K562 (cell line): ENCODE data around the gene CAPN6. TPM values are rescaled to one million over a fixed set of nuclear protein-coding genes. Genes with fewer than 3 reads are reported as not detected.

Experiments used
- ARID3B ChIP-seq: fragments of 250-450 bp; sonication (Bioruptor Pico); IDR thresholded peaks from 2 replicates; pipeline ENCODE4 v1.4.0; 2020; ENCODE audit warnings: borderline replicate concordance
- BCL6 ChIP-seq: fragments of 250-450 bp; sonication (Bioruptor Pico); IDR thresholded peaks from 2 replicates; pipeline ENCODE4 v1.4.0; 2020
- CEBPB ChIP-seq: fragments of 450-650 bp; IDR thresholded peaks from 2 replicates; pipeline ENCODE4 v1.6.1; 2016; ENCODE audit warnings: missing genetic modification characterization, missing compliant biosample characterization
- CREM ChIP-seq: IDR thresholded peaks from 2 replicates; pipeline ENCODE4 v1.6.1; 2014; ENCODE audit warnings: antibody characterized with exemption, low read depth
- ESRRB ChIP-seq: fragments of 250-450 bp; sonication (Bioruptor Pico); IDR thresholded peaks from 2 replicates; pipeline ENCODE4 v1.5.0; 2020; ENCODE audit warnings: mild to moderate bottlenecking, moderate library complexity, borderline replicate concordance
- EWSR1 ChIP-seq: fragments of 450-650 bp; IDR thresholded peaks from 2 replicates; pipeline ENCODE4 v1.6.1; 2018; ENCODE audit warnings: borderline replicate concordance, mild to moderate bottlenecking, low read depth, moderate library complexity; ENCODE audit not compliant: partially characterized antibody
- GTF2A2 ChIP-seq: IDR thresholded peaks from 2 replicates; pipeline ENCODE4 v1.6.1; 2016; ENCODE audit warnings: mild to moderate bottlenecking, missing genetic modification characterization, missing compliant biosample characterization
- NFYB ChIP-seq: IDR thresholded peaks from 2 replicates; pipeline ENCODE4 v1.6.1; 2011; ENCODE audit warnings: mild to moderate bottlenecking, moderate library complexity; ENCODE audit not compliant: insufficient read length; ENCODE audit errors: extremely low read depth
- POLR2H ChIP-seq: IDR thresholded peaks from 2 replicates; pipeline ENCODE4 v1.6.1; 2016; ENCODE audit warnings: missing genetic modification characterization, low read depth, mild to moderate bottlenecking, control low read depth, missing compliant biosample characterization, moderate library complexity
- REST ChIP-seq, 2 experiments: fragments of 450-650 bp; formaldehyde crosslinking in 1 of 2; IDR thresholded peaks; 2 replicates each; pipeline versions ENCODE4 v1.4.0 to v1.6.1; 2014 to 2020; ENCODE audit warnings: mild to moderate bottlenecking in 2 of 2, borderline replicate concordance in 1 of 2, low read depth in 1 of 2
- TBL1XR1 ChIP-seq, 2 experiments: IDR thresholded peaks; 2 replicates each; pipeline ENCODE4 v1.6.1; 2012; ENCODE audit warnings: improper control_type of control experiment in 2 of 2, low read length in 2 of 2, mild to moderate bottlenecking in 1 of 2
- ZNF239 ChIP-seq: fragments of 250-450 bp; sonication (Bioruptor Pico); IDR thresholded peaks from 2 replicates; pipeline ENCODE4 v1.4.0; 2020; ENCODE audit warnings: mild to moderate bottlenecking
- ZNF830 ChIP-seq: fragments of 250-450 bp; sonication (Bioruptor Pico); IDR thresholded peaks from 2 replicates; pipeline ENCODE4 v1.5.0; 2021; ENCODE audit warnings: mild to moderate bottlenecking
- polyA plus RNA-seq, 8 experiments: library from polyadenylated mRNA; depleted of rRNA in 4 of 8; stranded (reverse) in 5 of 8; unstranded in 3 of 8; fragments of >200 nt; fragmentation: Nextera tagmentation in 2 of 8; fragmentation: Illumina TruSeq in 1 of 8; extraction: Ambion mirVana in 2 of 8; extraction: Trizol in 1 of 8; gene quantifications; 2 replicates each; pipeline versions ENCODE4 v1.2.1 to v1.2.3, GENCODE V29; 2011 to 2014; ENCODE audit warnings: inconsistent platforms in 1 of 8, missing spikeins in 1 of 8
- total RNA-seq, 7 experiments: library from RNA; depleted of rRNA in 6 of 7; stranded (reverse); fragments of >200 nt in 6 of 7; fragmentation: Illumina TruSeq in 2 of 7; extraction: Trizol in 2 of 7; gene quantifications; 2 replicates each; pipeline versions ENCODE4 v1.2.1 to v1.2.3, GENCODE V29; 2011 to 2021; ENCODE audit warnings: low replicate concordance in 1 of 7
- TF ChIP-seq, protein P1 (sequence below): fragments of 450-650 bp; formaldehyde crosslinking; conservative IDR thresholded peaks from 2 replicates; pipeline ENCODE4 v1.4.0; 2022; ENCODE audit warnings: mild to moderate bottlenecking, missing genetic modification characterization
- TF ChIP-seq, protein P2 (sequence below), 3 experiments: IDR thresholded peaks in 2 of 3; conservative IDR thresholded peaks in 1 of 3; 2 replicates each; pipeline ENCODE4 v1.5.1; 2011 to 2012; ENCODE audit warnings: low read length in 3 of 3, mild to moderate bottlenecking in 3 of 3, control low read depth in 2 of 3, improper control_type of control experiment in 1 of 3, inconsistent platforms in 1 of 3, low read depth in 1 of 3, mixed read lengths in 1 of 3, moderate library complexity in 1 of 3; ENCODE audit not compliant: insufficient read depth in 2 of 3

CAPN6 gene
- total and polyA plus RNA-seq, 9 of the 15 experiments (the other 6 are each of a cell fraction or from before 2014, with no cell fraction given), result 0.11 TPM; not detected in 8

- TF ChIP-seq, protein P1, sequence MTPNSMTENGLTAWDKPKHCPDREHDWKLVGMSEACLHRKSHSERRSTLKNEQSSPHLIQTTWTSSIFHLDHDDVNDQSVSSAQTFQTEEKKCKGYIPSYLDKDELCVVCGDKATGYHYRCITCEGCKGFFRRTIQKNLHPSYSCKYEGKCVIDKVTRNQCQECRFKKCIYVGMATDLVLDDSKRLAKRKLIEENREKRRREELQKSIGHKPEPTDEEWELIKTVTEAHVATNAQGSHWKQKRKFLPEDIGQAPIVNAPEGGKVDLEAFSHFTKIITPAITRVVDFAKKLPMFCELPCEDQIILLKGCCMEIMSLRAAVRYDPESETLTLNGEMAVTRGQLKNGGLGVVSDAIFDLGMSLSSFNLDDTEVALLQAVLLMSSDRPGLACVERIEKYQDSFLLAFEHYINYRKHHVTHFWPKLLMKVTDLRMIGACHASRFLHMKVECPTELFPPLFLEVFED, result no peak
- TF ChIP-seq REST (IDR thresholded peaks at IDR 0.05; ENCODE audit: borderline replicate concordance) (peak; percentile 17; the same call in 1 of the 2 replicates), REST (CRISPR knock-in tag; IDR thresholded peaks at IDR 0.05; ENCODE audit: low read depth) (no peak), GTF2A2 (tag) (no peak), CREM (no peak), ZNF239 (CRISPR knock-in tag) (no peak), TBL1XR1 (IDR thresholded peaks at IDR 0.05; ENCODE audit: low read length in 2 of 2) (no peak), EWSR1 (no peak), ESRRB (CRISPR knock-in tag) (no peak), NFYB (no peak), ARID3B (no peak), ZNF830 (CRISPR knock-in tag) (no peak), POLR2H (no peak), CEBPB (tag) (no peak), BCL6 (CRISPR knock-in tag) (no peak)
- TF ChIP-seq, protein P2, sequence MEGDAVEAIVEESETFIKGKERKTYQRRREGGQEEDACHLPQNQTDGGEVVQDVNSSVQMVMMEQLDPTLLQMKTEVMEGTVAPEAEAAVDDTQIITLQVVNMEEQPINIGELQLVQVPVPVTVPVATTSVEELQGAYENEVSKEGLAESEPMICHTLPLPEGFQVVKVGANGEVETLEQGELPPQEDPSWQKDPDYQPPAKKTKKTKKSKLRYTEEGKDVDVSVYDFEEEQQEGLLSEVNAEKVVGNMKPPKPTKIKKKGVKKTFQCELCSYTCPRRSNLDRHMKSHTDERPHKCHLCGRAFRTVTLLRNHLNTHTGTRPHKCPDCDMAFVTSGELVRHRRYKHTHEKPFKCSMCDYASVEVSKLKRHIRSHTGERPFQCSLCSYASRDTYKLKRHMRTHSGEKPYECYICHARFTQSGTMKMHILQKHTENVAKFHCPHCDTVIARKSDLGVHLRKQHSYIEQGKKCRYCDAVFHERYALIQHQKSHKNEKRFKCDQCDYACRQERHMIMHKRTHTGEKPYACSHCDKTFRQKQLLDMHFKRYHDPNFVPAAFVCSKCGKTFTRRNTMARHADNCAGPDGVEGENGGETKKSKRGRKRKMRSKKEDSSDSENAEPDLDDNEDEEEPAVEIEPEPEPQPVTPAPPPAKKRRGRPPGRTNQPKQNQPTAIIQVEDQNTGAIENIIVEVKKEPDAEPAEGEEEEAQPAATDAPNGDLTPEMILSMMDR (IDR thresholded peaks at IDR 0.05 in 2 of 3, conservative IDR thresholded peaks at IDR 0.05 in 1 of 3; ENCODE audit: insufficient read depth in 2 of 3, low read depth in 1 of 3, low read length in 3 of 3), result peak; percentile 17 to 53 (median 19); a peak in 3 of 6 replicates
Observed at GRCh38 chrX:111244235-111244750, 26.0 kb downstream of the CAPN6 start (continued).
